ENCODE results near the gene TFE3. TPM values are rescaled to one million over a fixed set of nuclear protein-coding genes. Genes with fewer than 3 reads are reported as not detected.

Gene TFE3
- total RNA-seq, 6 donors from 2014 or later: 44.4 to 99.7 (median 72.3) TPM

- DNase-seq (peak; percentile 65 to 90), ATAC-seq (ENCODE audit: low FRiP score in 2 of 2) (peak; percentile 93 to 97)
- no peak for TF ChIP-seq CTCF (IDR thresholded peaks at IDR 0.05)
- peak in 2 of 4 donors; percentile 47 to 82 for TF ChIP-seq POLR2A (IDR thresholded peaks at IDR 0.05)
- peak in 1 of 2 donors; percentile 56 for TF ChIP-seq POLR2AphosphoS5 (IDR thresholded peaks at IDR 0.05)
- 10 to 24% methylated on average over 5 to 32 of the region's 38 CpGs for WGBS, 2 donors
- H3K4me1 ChIP-seq: peaks cover 0 to 9% (median 4%) of the 10 kb centered on the region in 4 donors
- H3K27ac ChIP-seq: peak within 1 kb of the TSS; percentile 81 to 92 (median 86)
- peaks cover 0 to 13% (median 2%) of the 10 kb centered on the region in 4 donors for H3K36me3 ChIP-seq
- peak within 1 kb of the TSS; percentile 15 to 72 (median 58) for H3K4me3 ChIP-seq
- no peaks in the 10 kb centered on the region for H3K27me3 ChIP-seq
- peaks cover 0 to 4% (median 0%) of the 10 kb centered on the region in 4 donors for H3K9me3 ChIP-seq
Observed at GRCh38 chrX:49002091-49002935, 40.8 kb downstream of the TFE3 start, which contains the start of gene GRIPAP1. GRIPAP1 (minus strand) TSS chrX:49002264; CDS start chrX:49002229, 35 bp downstream.

GRCh38 chrX:49001521-49002090 lies 41.6 kb downstream of the TFE3 start:
- Histone ChIP-seq H3K9me3 (peaks cover 0 to 4% (median 0%) of the 10 kb centered on the region in 4 donors), H3K27me3 (no peaks in the 10 kb centered on the region), H3K27ac (peak overlapping the region; percentile 81 to 92 (median 86)), H3K4me1 (peaks cover 0 to 9% (median 4%) of the 10 kb centered on the region in 4 donors), H3K4me3 (peak overlapping the region; percentile 15 to 72 (median 58)), H3K36me3 (peaks cover 0 to 17% (median 2%) of the 10 kb centered on the region in 4 donors)
- ATAC-seq (ENCODE audit: low FRiP score in 2 of 2) (peak; percentile 15 to 60), DNase-seq (peak in 1 of 2 donors; percentile 32)
- WGBS, 2 donors: 4 to 47% methylated on average over 12 to 17 of the region's 17 CpGs
- TF ChIP-seq POLR2A (IDR thresholded peaks at IDR 0.05) (no peak), POLR2AphosphoS5 (IDR thresholded peaks at IDR 0.05) (no peak), EP300 (IDR thresholded peaks at IDR 0.05) (no peak), CTCF (IDR thresholded peaks at IDR 0.05) (no peak)

- H3K4me3 ChIP-seq: peak overlapping the region in 1 of 4 donors; percentile 72
- no peak for ATAC-seq (ENCODE audit: low FRiP score in 2 of 2)
- no peak for DNase-seq
- no peaks in the 10 kb centered on the region for H3K27me3 ChIP-seq
- peaks cover 0 to 4% (median 0%) of the 10 kb centered on the region in 4 donors for H3K9me3 ChIP-seq
- H3K36me3 ChIP-seq: peaks cover 0 to 17% (median 2%) of the 10 kb centered on the region in 4 donors
- peaks cover 0 to 9% (median 4%) of the 10 kb centered on the region in 4 donors for H3K4me1 ChIP-seq
- no peak overlapping the region for H3K27ac ChIP-seq
- TF ChIP-seq EP300 (IDR thresholded peaks at IDR 0.05) (no peak), POLR2A (IDR thresholded peaks at IDR 0.05) (no peak), CTCF (IDR thresholded peaks at IDR 0.05) (no peak), POLR2AphosphoS5 (IDR thresholded peaks at IDR 0.05) (no peak)
- WGBS, 2 donors: 88 to 97% methylated on average over 4 of the region's 4 CpGs
Observed at GRCh38 chrX:49000636-49001035, 42.5 kb downstream of the TFE3 start.

- TF ChIP-seq EP300 (IDR thresholded peaks at IDR 0.05): no peak
- no peak for TF ChIP-seq POLR2AphosphoS5 (IDR thresholded peaks at IDR 0.05)
- TF ChIP-seq POLR2A (IDR thresholded peaks at IDR 0.05): no peak
- TF ChIP-seq CTCF (IDR thresholded peaks at IDR 0.05): no peak
- 73 to 88% methylated on average over 1 to 5 of the region's 5 CpGs for WGBS, 2 donors
- peaks cover 0 to 4% (median 0%) of the 10 kb centered on the region in 4 donors for H3K9me3 ChIP-seq
Observed at GRCh38 chrX:48999030-48999429, 44.1 kb downstream of the TFE3 start.

More at GRCh38 chrX:48999030-48999429, 44.1 kb downstream of the TFE3 start:
- peaks cover 0 to 17% (median 2%) of the 10 kb centered on the region in 4 donors for H3K36me3 ChIP-seq
- peaks cover 0 to 9% (median 4%) of the 10 kb centered on the region in 4 donors for H3K4me1 ChIP-seq
- H3K4me3 ChIP-seq: no peak overlapping the region
- ATAC-seq (ENCODE audit: low FRiP score in 2 of 2) (no peak), DNase-seq (no peak)
- no peak overlapping the region for H3K27ac ChIP-seq
- no peaks in the 10 kb centered on the region for H3K27me3 ChIP-seq

All from upper lobe of left lung (tissue), 6 donors.